22Rv1 (cell line): ENCODE measurements around the gene SERPINB13.

Source experiments
- ZFX ChIP-seq: fragments of 450-650 bp; IDR thresholded peaks from 2 replicates; pipeline ENCODE4 v1.6.1; 2017; ENCODE audit warnings: antibody characterized with exemption, borderline replicate concordance
- TF ChIP-seq, protein P1 (sequence below): fragments of 450-650 bp; IDR thresholded peaks from 2 replicates; pipeline ENCODE4 v1.5.1; 2017; ENCODE audit warnings: mild to moderate bottlenecking

- TF ChIP-seq, protein P1, sequence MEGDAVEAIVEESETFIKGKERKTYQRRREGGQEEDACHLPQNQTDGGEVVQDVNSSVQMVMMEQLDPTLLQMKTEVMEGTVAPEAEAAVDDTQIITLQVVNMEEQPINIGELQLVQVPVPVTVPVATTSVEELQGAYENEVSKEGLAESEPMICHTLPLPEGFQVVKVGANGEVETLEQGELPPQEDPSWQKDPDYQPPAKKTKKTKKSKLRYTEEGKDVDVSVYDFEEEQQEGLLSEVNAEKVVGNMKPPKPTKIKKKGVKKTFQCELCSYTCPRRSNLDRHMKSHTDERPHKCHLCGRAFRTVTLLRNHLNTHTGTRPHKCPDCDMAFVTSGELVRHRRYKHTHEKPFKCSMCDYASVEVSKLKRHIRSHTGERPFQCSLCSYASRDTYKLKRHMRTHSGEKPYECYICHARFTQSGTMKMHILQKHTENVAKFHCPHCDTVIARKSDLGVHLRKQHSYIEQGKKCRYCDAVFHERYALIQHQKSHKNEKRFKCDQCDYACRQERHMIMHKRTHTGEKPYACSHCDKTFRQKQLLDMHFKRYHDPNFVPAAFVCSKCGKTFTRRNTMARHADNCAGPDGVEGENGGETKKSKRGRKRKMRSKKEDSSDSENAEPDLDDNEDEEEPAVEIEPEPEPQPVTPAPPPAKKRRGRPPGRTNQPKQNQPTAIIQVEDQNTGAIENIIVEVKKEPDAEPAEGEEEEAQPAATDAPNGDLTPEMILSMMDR: no peak
- no peak for TF ChIP-seq ZFX
Measured at GRCh38 chr18:63606526-63606925, 19.4 kb downstream of the SERPINB13 start.
